Stomach smooth muscle (tissue), 2 donors: ENCODE measurements around the gene B4GALT7.
A peak's percentile ranks its signal among the peaks of the same experiment; 100 is the strongest.

Experiments used
- H3K27ac ChIP-seq: one replicate; pipeline ENCODE4 v1.7.0; 2013; ENCODE audit warnings: mild to moderate bottlenecking, low read length, inconsistent platforms
- H3K27me3 ChIP-seq, 2 donors: one replicate each; pipeline ENCODE4 v1.7.0; 2013; ENCODE audit warnings: low read length in 2 of 2; ENCODE audit not compliant: insufficient read depth in 2 of 2, control insufficient read depth in 1 of 2
- H3K36me3 ChIP-seq, 2 donors: one replicate each; pipeline ENCODE4 v1.7.0; 2013; ENCODE audit warnings: low read length in 2 of 2; ENCODE audit not compliant: control insufficient read depth in 2 of 2, insufficient read depth in 2 of 2
- H3K4me1 ChIP-seq: one replicate; pipeline ENCODE4 v1.7.0; 2013; ENCODE audit warnings: low read length; ENCODE audit not compliant: control insufficient read depth, insufficient read depth
- H3K4me3 ChIP-seq, 2 donors: one replicate each; pipeline ENCODE4 v1.7.0; 2013; ENCODE audit warnings: low read length in 2 of 2
- H3K9ac ChIP-seq, 2 donors: one replicate each; pipeline ENCODE4 v1.7.0; 2013; ENCODE audit warnings: low read length in 2 of 2, mild to moderate bottlenecking in 1 of 2
- H3K9me3 ChIP-seq, 2 donors: one replicate each; pipeline ENCODE4 v1.7.0; 2013; ENCODE audit warnings: low read length in 2 of 2; ENCODE audit not compliant: control insufficient read depth in 2 of 2
- donor health status: healthy.
- donor health status: Pancreatic carcinoma.

B4GALT7 gene

DNA sequence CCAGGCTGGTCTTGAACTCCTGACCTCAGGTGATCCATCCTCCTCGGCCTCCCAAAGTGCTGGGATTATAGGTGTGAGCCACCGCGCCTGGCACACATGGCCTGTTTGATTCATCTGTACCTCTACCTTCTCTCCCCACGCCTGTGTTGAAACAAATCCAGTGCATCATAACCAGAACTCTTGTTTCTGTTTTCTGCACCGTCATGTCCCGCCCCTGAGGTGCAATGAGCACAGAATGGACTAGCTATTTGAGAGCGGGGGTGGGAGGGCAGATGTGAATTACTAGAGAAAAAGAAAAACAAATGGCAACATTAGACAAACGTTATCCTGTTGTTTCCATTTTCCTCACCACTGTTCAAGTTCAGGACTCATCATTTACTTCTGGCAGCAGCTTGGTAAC, 34.9 kb upstream of the B4GALT7 start:
- Histone ChIP-seq H3K27me3 (peaks cover 3 to 5% of the 10 kb centered on the region in 2 donors), H3K9ac (no peak overlapping the region), H3K27ac (no peak overlapping the region), H3K9me3 (no peaks in the 10 kb centered on the region), H3K4me1 (no peaks in the 10 kb centered on the region), H3K36me3 (no peaks in the 10 kb centered on the region), H3K4me3 (no peak overlapping the region)

- Histone ChIP-seq H3K4me3 (no peak overlapping the region), H3K27ac (no peak overlapping the region), H3K4me1 (no peaks in the 10 kb centered on the region), H3K9me3 (no peaks in the 10 kb centered on the region), H3K36me3 (no peaks in the 10 kb centered on the region), H3K9ac (no peak overlapping the region), H3K27me3 (peaks cover 3 to 5% of the 10 kb centered on the region in 2 donors)
Measured at GRCh38 chr5:177568326-177568725, 31.6 kb upstream of the B4GALT7 start.

DNA sequence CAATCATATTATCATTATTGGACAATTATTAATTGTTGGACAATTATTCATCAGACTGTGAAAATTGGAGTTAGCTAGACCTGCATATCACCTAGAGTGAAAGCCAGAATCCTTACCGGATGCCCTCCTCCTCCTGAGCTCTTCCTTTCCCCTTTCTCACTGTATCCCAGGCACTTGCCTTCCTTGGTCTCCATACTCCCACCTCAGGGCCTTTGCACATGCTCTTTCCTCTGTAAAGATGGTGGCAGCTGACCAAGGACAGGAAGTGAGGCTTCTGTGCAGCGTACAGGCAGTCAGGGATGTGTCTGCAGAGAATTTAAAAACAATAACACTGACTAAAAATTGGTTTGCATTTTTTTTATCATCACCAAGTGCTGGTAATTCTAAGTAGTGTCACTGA, 30.0 kb upstream of the B4GALT7 start:
- Histone ChIP-seq H3K9ac (no peak overlapping the region), H3K27ac (no peak overlapping the region), H3K36me3 (no peaks in the 10 kb centered on the region), H3K9me3 (no peaks in the 10 kb centered on the region), H3K4me1 (no peaks in the 10 kb centered on the region), H3K27me3 (peaks cover 3 to 5% of the 10 kb centered on the region in 2 donors), H3K4me3 (no peak overlapping the region)

GRCh38 chr5:177575488-177575887, 24.4 kb upstream of the B4GALT7 start:
- Histone ChIP-seq H3K9me3 (no peaks in the 10 kb centered on the region), H3K4me1 (no peaks in the 10 kb centered on the region), H3K9ac (no peak overlapping the region), H3K36me3 (no peaks in the 10 kb centered on the region), H3K27ac (no peak overlapping the region), H3K4me3 (no peak overlapping the region), H3K27me3 (no peaks in the 10 kb centered on the region)

DNA sequence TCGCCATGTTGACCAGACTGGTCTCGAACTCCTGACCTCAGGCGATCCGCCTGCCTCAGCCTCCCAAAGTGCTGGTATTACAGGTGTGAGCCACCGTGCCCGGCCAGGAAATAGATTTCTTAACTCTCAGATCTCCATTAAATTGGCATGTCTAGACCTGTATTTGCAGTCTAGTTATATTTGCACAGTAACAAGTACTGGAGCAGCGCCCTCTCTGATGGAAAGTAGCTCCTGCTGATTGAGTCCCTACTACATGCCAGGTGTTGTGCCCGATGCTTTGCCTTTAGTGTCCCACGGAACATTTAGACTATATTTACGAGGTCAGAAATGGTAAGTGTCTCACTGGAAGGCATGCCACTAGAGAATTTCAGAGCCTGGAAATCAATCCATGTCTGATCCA, 23.8 kb upstream of the B4GALT7 start:
- H3K27me3 ChIP-seq: no peaks in the 10 kb centered on the region
- no peak overlapping the region for H3K9ac ChIP-seq
- H3K36me3 ChIP-seq: no peaks in the 10 kb centered on the region
- H3K4me3 ChIP-seq: no peak overlapping the region
- no peaks in the 10 kb centered on the region for H3K9me3 ChIP-seq
- H3K4me1 ChIP-seq: no peaks in the 10 kb centered on the region
- H3K27ac ChIP-seq: no peak overlapping the region

DNA sequence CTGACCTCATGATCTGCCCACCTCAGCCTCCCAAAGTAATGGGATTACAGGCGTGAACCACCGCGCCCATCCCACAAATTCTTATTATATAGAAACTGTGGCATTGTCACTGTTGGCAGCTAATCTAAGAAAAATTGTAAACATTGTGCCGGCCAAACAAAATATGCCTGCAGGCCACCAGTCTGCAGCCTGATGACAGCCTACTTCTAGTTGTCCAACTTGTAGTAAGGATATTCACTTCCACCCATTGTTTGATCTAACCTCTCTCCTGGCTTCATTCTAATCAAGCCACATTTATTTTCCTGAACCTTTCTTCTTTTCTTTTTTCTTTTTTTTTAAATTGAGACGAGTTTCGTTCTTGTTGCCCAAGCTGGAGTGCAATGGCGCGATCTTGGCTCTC, 21.6 kb upstream of the B4GALT7 start:
- Histone ChIP-seq H3K9ac (no peak overlapping the region), H3K27me3 (peaks cover 0 to under 1% of the 10 kb centered on the region in 2 donors), H3K27ac (no peak overlapping the region), H3K4me3 (no peak overlapping the region), H3K9me3 (no peaks in the 10 kb centered on the region), H3K36me3 (no peaks in the 10 kb centered on the region), H3K4me1 (no peaks in the 10 kb centered on the region)

DNA sequence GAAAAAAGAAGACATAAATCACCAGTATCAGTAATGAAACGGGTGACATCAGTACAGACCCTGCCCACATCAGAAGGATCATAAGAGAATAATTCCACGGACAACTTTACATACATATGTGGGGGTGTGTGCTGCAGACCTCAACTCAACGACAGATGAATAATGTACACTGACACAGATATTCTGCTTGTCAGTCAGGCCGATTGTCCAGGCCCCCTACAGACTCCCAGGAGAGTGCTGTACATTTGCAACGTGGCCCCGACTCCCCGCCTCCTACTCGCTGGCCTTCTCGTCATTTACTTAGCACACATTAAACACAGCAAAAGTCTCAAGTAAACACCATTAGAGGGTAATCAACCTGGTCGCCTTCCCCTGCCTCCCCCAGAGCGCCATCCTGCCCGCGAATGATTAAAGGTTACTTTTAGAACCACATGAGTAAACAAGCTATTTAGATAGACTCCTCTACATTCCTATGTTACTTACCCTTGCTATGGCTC, 11.5 kb upstream of the B4GALT7 start:
- Histone ChIP-seq H3K9me3 (no peaks in the 10 kb centered on the region), H3K27me3 (peaks cover 6 to 7% of the 10 kb centered on the region in 2 donors), H3K4me1 (peaks cover 11% of the 10 kb centered on the region), H3K36me3 (peaks cover under 1 to 3% of the 10 kb centered on the region in 2 donors), H3K4me3 (no peak overlapping the region), H3K27ac (no peak overlapping the region), H3K9ac (no peak overlapping the region)

- Histone ChIP-seq H3K27ac (no peak overlapping the region), H3K4me3 (no peak overlapping the region), H3K9me3 (no peaks in the 10 kb centered on the region), H3K4me1 (peaks cover 14% of the 10 kb centered on the region), H3K9ac (no peak overlapping the region), H3K27me3 (peaks cover 2 to 7% of the 10 kb centered on the region in 2 donors), H3K36me3 (peaks cover 18% of the 10 kb centered on the region in 2 donors)
Measured at GRCh38 chr5:177590406-177590805, 9.5 kb upstream of the B4GALT7 start.

DNA sequence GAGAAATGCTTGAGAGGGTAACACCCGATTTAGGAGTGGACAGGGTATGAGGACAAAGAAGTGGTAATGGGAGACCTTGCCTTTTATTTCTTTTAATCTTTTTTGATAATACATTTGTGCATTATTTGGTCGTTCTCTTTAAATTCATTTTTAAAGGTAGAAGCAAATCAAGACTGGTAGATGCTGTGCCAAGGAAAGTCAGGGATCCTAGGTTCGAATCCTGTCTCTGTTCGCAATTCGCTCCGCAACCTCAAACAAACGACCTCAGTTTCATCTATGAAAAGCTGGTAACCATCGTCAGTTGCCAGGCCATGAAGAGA, 8.3 kb upstream of the B4GALT7 start:
- peak overlapping the region; percentile 58 for H3K27ac ChIP-seq
- peaks cover 21 to 30% of the 10 kb centered on the region in 2 donors for H3K36me3 ChIP-seq
- H3K9ac ChIP-seq: peak overlapping the region; percentile 42 to 93
- H3K4me3 ChIP-seq: peak overlapping the region; percentile 93 to 97
- H3K27me3 ChIP-seq: peaks cover 2 to 7% of the 10 kb centered on the region in 2 donors
- no peaks in the 10 kb centered on the region for H3K9me3 ChIP-seq
- peaks cover 14% of the 10 kb centered on the region for H3K4me1 ChIP-seq

DNA sequence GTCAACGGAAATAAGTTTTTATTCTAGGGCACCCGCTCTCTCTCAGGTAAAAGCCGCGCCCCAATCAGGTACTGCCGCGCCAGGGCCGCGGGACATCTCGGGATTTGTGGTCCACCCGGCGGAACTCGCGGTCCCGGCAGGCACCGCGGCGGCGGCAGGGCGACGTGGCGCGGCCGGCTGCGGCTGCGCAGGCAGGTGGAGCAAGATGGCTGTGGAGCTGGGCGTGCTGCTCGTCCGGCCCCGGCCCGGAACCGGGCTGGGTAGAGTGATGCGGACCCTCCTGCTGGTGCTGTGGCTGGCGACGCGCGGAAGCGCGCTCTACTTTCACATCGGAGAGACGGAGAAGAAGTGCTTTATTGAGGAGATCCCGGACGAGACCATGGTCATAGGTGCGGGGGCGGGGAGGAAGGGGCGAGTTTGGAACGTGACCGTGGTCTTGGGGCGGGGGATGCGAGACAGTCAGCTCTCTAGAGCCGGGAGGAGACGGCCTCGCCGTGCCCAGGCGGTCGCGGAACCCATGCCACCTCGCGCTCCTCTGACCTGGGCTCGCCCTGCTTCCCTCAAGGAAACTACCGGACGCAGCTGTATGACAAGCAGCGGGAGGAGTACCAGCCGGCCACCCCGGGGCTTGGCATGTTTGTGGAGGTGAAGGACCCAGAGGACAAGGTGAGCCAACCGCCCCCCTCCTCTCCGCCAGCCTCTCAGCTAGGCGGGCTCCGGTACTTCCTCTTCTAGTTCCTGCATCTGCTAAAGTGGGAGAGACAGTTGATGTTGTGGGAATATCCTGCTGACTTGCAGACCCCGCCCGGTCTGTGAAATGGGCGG, 7.7 kb upstream of the B4GALT7 start, which contains the start of gene TMED9:
Gene TMED9, plus strand, starts transcription at position 194 of the 825 bp plus-strand sequence. Its CDS starts 12 bp downstream, at position 206.
- Histone ChIP-seq H3K4me1 (peaks cover 14% of the 10 kb centered on the region), H3K27me3 (peaks cover 2 to 7% of the 10 kb centered on the region in 2 donors), H3K9me3 (no peaks in the 10 kb centered on the region), H3K36me3 (peaks cover 21 to 30% of the 10 kb centered on the region in 2 donors), H3K27ac (peak within 1 kb of the TSS; percentile 58), H3K9ac (peak within 1 kb of the TSS; percentile 80 to 93), H3K4me3 (peak within 1 kb of the TSS; percentile 93 to 97)

DNA sequence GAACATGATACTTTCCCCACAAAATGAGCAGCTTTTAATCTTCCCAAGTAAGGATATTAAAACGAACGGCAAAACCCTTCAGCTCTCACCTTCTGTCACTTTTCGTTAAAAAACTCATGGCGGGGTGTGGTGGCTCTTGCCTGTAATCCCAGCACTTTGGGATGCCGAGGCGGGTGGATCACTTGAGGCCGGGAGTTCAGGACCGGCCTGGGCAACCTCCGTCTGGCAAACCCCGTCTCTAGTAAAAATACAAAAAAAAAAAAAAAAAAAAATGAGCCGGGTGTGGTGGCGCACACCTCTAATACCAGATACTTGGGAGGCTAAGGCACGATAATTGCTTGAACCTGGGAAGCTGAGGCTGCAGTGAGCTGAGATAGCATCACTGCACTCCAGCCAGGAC, 7.0 kb upstream of the B4GALT7 start:
- Histone ChIP-seq H3K27ac (no peak overlapping the region), H3K9me3 (no peaks in the 10 kb centered on the region), H3K27me3 (peaks cover 2 to 7% of the 10 kb centered on the region in 2 donors), H3K4me3 (peak overlapping the region; percentile 93 to 97), H3K4me1 (peaks cover 14% of the 10 kb centered on the region), H3K36me3 (peaks cover 21 to 30% of the 10 kb centered on the region in 2 donors), H3K9ac (peak overlapping the region; percentile 80 to 93)
